ENCODE results near the gene GPR137B.
"Not testable (repeated sequence)": the region's sequence is repeated elsewhere in the genome, so short reads cannot be mapped to it uniquely, and the experiment has no call there.

Gene GPR137B

DNA sequence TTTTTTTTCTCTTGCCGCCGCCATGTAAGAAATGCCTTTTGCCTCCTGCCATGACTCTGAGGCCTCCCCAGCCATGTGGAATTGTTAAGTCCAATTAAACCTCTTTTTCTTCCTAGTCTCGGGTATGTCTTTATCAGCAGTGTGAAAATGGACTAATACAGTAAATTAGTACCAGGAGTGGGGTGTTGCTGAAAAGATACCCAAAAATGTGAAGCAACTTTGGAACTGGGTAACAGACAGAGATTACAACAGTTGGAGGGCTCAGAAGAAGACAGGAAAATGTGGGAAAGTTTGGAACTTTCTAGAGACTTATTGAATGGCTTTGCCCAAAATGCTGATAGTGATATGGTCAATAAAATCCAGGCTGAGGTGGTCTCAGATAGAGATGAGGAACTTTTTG, 19.4 kb downstream of the GPR137B start:
- DNase-seq, result not testable (repeated sequence)

DNA sequence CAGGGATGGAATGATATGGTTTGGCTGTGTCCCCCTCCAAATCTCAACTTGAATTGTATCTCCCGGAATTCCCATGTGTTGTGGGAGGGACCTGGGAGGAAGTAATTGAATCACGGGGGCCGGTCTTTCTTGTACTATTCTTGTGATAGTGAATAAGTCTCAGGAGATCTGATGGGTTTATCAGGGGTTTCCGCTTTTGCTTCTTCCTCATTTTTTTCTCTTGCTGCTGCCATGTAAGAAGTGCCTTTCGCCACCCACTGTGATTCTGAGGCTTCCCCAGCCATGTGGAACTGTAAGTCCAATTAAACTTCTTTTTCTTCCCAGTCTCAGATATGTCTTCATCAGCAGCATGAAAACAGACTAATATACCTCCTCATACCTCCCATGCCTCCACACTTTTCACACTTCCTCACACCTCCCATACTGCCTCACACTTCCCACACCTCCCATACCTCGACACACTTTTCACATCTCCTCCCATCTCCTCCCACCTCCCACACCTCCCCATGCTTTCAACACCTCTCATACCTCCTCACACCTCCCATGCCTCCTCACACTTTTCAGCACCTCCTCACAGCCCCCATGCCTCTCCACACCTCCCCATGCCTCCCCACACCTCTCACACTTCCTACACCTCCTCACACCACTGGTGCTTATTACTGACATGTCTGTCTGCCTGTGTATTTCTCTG, 21.3 kb downstream of the GPR137B start:
- no peak for DNase-seq

DNA sequence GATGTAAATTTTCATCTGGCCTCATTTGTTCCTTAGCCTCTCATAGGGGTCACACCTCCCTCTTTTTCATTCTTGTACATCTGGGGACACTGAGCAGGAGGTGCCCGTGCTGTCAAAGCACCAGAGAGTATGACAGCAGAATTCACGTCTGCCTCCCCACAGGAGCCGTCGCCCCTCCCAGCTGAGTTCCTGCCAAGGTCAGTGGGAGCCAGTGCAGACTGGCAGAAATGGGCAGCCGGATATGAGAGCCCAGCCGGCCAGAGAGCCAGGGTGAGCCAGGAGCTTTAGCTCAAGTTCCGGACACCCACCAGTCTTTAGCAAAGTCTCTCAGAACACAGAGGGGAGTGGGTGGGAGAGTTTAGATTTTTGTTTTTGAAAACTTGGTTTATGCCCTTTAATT, 21.9 kb downstream of the GPR137B start:
- DNase-seq, result no peak

DNA sequence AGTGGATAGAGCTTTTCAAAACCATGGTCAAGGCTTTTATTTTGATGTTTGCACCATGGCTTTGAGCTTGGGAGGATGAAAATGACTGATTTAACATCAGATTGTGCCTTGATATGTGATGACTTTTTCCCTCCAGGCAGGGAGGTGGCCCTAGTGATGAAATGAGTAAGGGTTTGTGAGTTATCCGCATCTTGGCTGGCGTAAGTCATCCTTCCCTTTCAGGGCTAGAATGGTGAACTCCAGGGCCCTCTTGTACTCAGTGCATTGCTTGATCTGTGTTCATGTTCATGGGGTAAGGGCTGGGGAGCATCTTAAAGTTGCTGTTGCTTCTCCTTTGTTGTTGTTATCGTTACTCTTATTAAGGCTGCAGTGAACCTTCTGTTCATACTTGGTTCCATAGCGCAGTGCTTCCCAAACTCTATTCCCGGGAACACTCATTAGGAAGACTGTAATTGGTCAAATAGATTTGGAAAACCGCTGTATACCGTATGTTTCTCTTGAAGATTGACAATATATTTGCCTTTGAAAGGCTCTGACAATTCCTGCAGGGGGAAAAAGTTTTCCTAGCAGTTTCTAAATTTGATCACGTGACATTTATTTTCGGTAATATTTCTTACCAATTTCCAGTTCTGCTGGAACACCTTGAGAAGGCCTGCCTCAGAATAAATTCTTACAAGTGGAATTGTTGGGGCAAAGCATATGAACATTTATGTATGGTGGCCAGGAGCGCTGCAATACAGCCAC, 23.1 kb downstream of the GPR137B start:
- no peak for DNase-seq

DNA sequence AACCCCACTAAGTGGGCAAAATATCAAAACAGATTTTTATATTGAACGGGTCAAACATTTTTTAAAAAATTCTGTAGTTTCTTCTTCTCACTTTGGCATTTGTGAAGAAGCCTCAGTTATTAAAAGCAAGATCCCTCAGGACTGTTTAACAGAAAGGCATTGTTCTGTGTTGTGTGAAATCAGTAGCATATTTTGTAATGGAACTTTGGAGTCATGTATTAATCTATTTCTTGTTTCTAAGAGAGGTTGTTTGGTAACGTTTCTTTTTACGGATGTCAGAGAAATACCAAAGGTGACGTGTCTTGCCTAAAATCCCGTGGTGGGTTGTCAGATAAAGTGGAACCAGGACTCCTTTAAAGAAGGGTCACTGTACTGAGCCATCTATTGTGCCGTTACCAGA, 23.7 kb downstream of the GPR137B start:
- DNase-seq, result no peak

DNA sequence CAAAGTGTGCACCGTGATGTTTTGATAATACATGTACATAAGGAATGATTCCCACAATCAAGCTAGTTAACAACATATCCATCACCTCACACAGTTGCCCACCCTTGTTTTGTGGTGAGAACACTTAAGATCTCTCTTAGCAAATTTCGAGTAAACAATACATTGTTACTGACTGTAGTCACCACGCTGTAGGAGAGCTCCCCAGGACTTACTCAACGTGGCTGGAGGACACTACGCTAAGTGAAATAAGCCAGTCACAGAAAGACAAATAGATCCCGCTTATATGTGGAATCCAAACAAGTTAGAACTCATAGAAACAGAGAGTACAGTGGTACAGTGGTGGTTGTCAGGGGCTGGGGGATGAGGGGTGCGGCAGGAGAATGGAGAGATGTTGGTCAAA, 24.8 kb downstream of the GPR137B start:
- no peak for DNase-seq

DNA sequence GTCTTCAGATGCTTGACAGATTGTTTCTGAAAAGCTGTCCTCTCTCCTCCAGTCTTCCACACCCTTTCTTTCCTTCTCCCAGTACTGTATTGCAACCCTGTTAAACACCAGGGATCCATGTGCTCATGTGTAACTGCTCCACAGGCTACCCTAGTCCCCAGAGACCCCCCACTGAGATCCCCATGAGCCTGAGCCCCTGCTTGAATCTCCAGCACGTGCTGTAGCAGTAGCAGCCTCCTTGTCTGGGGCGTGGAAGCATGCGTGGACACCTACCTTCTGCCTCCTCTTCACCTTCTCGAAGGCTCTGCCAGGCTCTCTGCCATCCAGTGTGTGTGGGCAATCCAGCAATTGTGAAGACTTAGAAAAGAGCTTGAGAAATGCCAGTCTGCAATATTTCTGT, 25.2 kb downstream of the GPR137B start:
- no peak for DNase-seq

DNA sequence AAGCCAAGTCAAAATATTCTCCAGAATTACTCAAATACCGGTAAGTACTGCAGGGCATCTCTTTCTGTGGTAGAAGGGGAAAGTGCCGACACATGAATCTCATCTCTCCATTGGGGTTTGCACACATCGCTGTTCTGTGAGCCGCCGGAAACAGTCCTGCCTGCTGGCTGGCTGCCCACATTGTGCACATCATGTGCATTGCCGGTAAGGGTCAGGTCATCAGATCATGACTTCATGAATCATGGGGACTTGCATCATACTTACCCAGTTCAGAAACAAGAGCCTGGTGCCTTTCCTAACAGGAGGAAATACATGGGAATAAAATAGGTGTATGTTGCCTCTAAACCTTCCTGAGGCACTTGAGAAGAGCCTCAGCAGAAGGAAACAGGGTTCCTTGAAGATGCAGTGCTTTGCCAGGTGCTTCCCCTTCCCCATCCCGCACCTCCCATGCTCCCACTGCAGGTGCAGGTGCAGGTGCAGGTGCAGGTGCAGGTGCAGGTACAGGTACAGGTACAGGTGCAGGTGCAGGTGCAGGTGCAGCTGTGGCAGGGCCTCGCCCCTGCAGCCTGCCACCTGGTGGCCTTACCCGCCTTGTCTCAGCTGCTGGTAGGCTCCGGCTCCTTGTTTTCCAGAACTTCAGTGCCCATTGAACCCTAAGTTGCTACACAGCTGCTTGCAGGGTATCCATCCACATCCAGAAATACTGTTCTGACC, 26.5 kb downstream of the GPR137B start:
- no peak for DNase-seq

DNA sequence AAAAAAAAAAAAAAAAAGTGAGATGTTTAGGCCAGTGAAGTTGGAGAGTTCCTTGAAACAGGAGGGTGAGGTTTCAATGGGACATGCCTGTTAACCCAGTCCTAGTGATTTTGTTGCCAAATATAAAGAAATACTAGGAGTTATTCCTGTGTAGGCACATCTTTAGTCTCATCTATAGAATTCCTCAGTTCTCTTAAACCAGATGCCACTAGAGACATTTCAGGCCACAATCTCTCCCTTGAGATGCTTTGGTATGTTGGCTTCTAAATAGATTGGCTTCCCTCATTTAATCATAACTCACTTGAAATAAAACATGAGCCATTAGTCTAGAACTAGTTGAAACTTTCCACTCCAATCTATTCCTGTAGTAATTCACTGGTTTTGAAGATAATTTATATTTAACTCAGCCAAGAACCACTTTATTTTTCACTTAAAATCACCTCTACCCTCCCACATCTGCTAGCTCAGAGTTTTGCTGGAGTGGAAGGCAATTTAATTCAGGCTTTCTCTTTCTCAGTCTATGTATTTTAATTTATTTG, 29.8 kb downstream of the GPR137B start:
- peak; percentile 57 for DNase-seq

DNA sequence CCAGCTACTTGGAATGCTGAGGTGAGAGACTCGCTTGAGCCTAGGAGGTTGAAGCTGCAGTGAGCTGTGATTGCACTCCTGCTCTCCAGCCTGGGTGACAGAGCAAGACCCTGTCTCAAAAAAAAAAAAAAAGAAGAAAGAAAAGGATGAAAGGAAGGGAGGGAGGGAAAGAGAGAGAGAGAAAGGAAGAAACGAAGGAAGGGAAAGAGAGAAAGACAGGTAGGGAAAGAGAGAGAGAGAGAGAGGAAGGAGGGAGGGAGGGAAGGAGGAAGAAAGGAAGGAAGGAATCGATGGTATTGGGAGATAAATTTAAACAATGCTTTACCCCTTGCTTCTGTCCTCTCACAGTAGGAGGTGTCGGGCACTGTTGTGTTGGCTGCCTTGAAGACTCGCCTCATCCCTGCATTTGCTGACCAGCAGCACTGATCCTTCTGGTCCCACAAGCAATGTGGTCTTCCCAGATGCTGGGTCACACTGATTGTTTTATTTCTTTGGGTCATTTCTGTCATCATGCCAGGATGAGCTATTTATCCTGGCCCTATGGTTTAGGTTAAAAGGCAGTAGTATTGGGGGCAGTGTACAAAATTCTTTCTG, 30.9 kb downstream of the GPR137B start:
- DNase-seq, result no peak

DNA sequence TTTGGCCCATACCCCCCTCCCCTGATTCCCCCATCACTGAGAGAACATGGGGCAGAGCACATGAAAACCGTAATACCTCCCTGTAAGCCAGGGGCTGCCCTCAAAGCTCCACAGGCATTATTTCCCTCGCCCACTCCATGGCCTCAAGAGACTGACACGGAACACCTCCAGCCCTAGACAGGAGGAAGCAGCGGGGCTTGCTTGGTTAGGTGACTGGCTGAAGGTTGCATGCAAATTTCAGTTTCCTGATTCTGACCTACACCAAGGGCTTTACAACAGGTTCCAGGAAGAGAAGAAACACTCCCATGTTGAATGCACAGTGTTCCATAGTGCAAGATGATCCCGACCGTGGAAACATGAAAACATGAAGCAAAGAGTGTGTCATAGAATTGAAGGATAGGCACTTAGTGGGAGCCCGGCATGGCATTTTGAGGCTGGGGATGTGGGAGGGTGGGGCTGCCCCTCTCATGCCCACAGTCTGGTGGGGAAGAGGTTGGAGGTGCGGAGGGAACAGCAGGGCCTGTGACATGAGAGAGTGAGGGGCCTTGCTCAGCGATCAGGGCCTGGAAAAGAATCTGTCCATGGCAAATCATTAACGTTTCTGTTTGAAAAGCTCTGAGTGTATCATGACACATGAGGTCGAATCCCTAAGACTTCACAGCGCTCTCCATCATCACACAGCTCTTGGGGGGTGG, 33.5 kb downstream of the GPR137B start:
- DNase-seq, result no peak

DNA sequence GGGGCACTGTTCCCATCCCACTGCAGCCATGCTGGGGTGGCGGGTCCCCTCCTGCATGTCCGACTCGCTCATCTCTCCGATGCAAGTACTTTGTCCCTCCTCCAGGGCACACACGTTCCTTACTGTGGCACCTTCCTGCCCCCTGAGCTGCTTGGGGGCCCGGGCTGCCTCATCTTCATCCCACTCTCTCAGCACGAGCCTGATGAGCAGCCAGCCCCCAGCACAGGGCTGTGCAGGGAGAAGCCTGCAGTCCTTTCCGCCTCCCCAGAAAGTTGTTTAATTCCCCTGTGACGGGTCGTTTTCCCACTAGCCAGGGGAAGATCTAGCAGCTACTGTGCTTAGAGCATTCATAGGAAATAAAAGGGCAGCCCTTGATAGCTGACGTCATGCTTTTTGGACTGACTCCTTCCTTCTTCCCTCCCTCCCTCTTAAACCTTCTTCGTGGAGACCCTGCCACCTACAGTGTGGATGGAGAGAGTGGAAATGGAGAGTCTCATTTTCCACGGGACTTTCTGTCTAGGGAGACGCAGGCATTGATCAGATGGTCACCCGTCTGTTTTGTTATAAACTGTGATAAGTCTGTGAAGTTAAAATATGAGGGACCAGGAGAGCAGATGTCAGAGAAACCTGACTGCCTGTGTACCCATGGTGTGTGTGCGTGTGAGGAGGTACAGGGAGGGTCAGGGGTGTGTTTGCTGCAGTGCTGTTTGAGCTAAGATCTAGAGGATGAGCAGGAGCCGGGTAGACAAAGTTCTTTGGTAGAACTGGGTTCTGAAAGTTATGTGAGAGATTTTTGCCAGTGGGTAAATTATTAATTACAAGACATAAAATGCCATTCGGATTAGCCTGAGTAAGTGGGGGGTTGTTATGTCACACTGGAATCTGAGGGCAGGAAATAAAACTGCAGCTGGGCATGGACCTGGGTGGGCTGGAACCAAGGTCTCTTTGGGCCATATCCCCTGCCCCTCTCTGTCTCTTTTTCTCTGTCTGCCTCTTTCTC, 34.3 kb downstream of the GPR137B start:
- no peak for DNase-seq

DNA sequence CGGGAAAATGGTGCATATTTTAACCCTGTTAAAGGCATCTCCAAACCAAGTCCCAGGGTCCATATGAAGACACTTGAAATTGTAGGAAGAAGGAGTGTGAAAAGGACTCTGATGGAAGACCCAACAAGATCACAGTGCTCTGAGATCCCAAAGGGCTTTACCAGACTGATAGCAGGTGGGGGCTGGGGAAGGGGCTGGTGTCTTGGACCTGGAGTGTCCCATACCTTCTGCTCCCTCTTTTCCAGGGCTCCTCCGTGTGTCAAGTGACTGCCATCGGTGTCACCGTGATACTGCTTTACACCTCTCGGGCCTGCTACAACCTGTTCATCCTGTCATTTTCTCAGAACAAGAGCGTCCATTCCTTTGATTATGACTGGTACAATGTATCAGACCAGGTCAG, 37.3 kb downstream of the GPR137B start:
- no peak for DNase-seq

DNA sequence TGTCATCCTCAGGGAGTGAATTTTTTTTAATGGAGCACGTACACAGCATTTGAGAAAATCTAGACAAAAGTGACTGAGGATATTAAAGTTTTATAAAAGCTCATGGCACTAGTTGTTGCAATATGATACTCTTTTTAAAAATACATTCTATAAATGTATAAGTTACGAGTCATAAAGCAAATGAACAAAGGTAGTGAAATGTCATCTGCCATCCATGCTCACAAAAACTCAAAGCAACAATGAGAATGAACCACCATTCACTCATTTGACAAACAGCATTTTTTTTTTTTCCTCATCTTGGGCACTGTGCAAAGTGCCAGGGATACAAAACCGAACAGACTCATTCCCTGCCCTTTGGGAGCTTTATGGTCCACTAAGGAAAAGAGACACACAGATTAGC, 38.7 kb downstream of the GPR137B start:
- peak; percentile 41 for DNase-seq

DNA sequence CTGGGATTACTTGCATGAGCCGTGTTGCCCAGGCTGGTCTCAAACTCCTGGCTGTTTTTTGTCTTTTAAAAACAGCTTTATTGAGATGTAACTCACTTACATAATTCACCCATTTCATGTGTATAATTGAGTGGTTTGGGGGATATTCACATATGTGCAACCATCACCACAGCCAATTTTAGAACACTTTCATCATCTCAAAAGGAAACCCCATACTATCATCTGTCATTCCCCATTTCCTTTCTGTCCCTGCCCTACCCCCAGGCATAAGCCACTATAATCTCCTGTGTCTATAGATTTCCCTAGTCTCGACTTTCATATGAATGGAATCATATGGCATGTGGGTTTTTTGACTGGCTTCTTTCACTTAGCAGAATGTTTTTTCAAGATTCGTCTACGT, 43.3 kb downstream of the GPR137B start:
- no peak for DNase-seq

DNA sequence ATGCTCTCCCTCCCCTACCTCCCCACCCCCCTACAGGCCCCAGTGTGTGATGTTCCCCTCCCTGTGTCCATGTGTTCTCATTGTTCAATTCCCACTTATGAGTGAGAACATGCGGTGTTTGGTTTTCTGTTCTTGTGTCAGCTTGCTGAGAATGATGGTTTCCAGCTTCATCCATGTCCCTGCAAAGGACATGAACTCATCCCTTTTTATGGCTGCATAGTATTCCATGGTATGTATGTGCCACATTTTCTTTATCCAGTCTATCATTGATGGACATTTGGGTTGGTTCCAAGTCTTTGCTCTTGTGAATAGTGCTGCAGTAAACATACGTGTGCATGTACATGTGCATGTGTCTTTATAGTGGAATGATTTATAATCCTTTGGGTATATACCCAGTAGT, 44.1 kb downstream of the GPR137B start:
- DNase-seq, result not testable (repeated sequence)

DNA sequence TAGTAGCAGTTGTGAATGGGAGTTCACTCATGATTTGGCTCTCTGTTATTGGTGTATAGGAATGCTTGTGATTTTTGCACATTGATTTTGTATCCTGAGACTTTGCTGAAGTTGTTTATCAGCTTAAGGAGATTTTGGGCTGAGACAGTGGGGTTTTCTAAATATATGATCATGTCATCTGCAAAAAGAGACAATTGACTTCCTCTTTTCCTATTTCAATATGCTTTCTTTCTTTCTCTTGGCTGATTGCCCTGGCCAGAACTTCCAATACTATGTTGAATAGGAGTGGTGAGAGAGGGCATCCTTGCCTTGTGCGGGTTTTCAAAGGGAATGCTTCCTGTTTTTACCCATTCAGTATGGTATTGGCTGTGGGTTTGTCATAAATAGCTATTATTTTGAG, 45.7 kb downstream of the GPR137B start:
- DNase-seq, result not testable (repeated sequence)

DNA sequence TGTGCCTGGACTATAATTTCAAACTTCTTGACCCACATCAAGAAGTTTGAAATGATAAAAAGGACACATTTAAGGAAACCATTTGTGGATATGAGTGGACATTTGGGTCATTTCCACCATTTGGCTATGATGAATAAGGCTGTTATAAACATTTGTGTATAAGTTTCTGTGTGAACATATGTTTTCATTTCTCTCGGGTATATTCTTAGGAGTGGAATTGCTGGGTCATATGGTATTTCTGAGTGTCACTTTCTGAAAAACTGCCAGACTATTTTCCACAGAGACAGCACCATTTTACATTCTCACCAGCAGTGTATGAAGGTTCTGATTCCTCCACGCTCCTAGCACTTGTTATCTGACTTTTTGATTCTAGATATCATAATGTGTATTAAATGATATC, 50.8 kb downstream of the GPR137B start:
- DNase-seq, result no peak

DNA sequence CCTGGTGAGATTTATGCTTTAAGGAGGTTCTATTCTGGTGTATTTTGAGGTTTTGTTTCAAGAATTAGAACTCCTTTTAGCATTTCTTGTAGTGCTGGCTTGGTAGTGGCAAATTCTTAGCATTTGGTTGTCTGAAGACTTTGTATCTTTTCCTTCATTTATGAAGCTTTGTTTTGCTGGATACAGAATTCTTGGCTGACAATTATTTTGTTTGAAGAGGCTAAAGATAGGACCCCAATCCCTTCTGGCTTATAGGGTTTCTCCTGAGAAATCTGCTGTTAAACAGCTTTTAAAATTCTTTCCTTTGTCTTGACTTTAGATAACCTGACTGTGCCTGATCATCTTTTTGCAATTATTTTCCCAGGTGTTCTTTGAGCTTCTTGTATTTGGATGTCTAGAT, 58.6 kb downstream of the GPR137B start:
- no peak for DNase-seq

DNA sequence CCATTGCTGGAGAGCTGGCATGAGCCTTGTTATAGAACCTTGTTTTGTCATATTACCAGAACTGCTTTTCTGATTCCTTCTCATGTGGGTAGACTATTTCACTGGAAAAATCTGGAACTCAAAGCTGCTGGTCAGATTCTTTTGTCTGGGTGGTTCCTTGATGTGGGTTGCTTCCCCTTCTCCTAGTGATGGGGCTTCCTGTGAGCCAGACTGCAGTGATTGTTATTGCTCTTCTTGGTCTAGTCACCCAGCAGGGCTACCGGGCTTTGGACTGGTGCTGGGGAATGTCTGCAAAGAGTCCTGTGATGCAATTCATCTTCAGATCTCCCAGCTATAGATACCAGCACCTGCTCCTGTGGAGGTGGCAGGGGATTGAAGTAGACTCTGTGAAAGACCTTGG, 59.4 kb downstream of the GPR137B start:
- no peak for DNase-seq

DNA sequence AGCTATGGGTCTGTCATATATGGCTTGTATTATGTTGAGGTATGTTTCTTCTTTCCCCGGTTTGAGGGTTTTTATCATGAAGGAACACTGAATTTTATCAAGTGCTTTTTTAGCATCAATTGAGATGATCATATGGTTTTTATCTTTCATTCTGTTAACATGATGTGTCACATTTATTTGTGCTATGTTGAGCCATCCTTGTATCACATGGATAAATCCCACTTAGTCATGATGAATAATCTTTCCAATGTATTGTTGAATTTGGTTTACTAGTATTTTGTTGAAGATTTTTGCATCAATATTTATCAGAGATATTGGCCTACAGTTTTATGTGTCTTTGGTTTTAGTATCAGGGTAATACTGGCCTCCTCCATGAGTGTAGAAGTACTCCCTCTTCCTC, 61.7 kb downstream of the GPR137B start:
- peak; percentile 10 for DNase-seq

Measured in fibroblast of skin of back (primary cell).